ENCODE measurements around the gene THBS3. TPM values are rescaled to one million over a fixed set of nuclear protein-coding genes. Genes with fewer than 3 reads are reported as not detected.
"Not testable (repeated sequence)": the region's sequence is repeated elsewhere in the genome, so short reads cannot be mapped to it uniquely, and the experiment has no call there.

Gene THBS3
- total RNA-seq, 2 experiments from 2014 or later, result 13.4 to 15.0 TPM

GRCh38 chr1:155233502-155233901 is 25.8 kb upstream of the THBS3 start:
- H3K27me3 Mint-ChIP-seq (ENCODE audit: low read depth); H3K4me3 Mint-ChIP-seq; POLR2A ChIA-PET; DNase-seq; ATAC-seq; H3K9me3 Mint-ChIP-seq (ENCODE audit: insufficient read depth); CTCF ChIA-PET; H3K27ac Mint-ChIP-seq: not testable (repeated sequence)
- Mint-ChIP-seq H3K4me1 (ENCODE audit: low read depth) (peaks cover 13% of the 10 kb centered on the region), H3K36me3 (ENCODE audit: low read depth) (peaks cover 17% of the 10 kb centered on the region)

GRCh38 chr1:155232001-155232978 is 24.6 kb upstream of the THBS3 start:
- POLR2A ChIA-PET, result interaction anchor here (1.2 kb wide), 1 partner anchor 12 kb away, joined by 4 read pairs; no protein-coding TSS in a partner anchor
- DNase-seq; H3K4me3 Mint-ChIP-seq; H3K27ac Mint-ChIP-seq; H3K9me3 Mint-ChIP-seq (ENCODE audit: insufficient read depth); ATAC-seq; H3K27me3 Mint-ChIP-seq (ENCODE audit: low read depth): not testable (repeated sequence)
- H3K4me1 Mint-ChIP-seq (ENCODE audit: low read depth), result peaks cover 21% of the 10 kb centered on the region
- CTCF ChIA-PET, result interaction anchor here (1.9 kb wide), 1 partner anchor 18 kb away, joined by 5 read pairs; no protein-coding TSS in a partner anchor
- peaks cover 16% of the 10 kb centered on the region for H3K36me3 Mint-ChIP-seq (ENCODE audit: low read depth)

- H3K4me3 Mint-ChIP-seq; ATAC-seq; H3K27me3 Mint-ChIP-seq (ENCODE audit: low read depth); POLR2A ChIA-PET; H3K9me3 Mint-ChIP-seq (ENCODE audit: insufficient read depth); H3K27ac Mint-ChIP-seq; DNase-seq: not testable (repeated sequence)
- Mint-ChIP-seq H3K4me1 (ENCODE audit: low read depth) (peaks cover 23% of the 10 kb centered on the region), H3K36me3 (ENCODE audit: low read depth) (peaks cover 11% of the 10 kb centered on the region)
- CTCF ChIA-PET, result interaction anchor here (1.9 kb wide), 1 partner anchor 19 kb away, joined by 5 read pairs; no protein-coding TSS in a partner anchor
These were observed 23.6 kb upstream of the THBS3 start for GRCh38 chr1:155231302-155231701.

- ChIA-PET POLR2A (interaction anchor here (1.1 to 3.0 kb wide), 9 partner anchors 9 to 80 kb away, joined by 3 to 39 read pairs (median 7); partner anchors contain the start of genes FDPS, KRTCAP2, MTX1 and THBS3), CTCF (interaction anchor here (1.2 to 6.6 kb wide), 6 partner anchors 15 to 55 kb away, joined by 3 to 134 read pairs (median 20); partner anchors contain the start of genes KRTCAP2, MTX1 and THBS3)
- ATAC-seq (no peak), DNase-seq (no peak)
- H3K36me3 Mint-ChIP-seq (ENCODE audit: low read depth), result peaks cover 12% of the 10 kb centered on the region
- H3K27me3 Mint-ChIP-seq (ENCODE audit: low read depth), result no peaks in the 10 kb centered on the region
- H3K4me1 Mint-ChIP-seq (ENCODE audit: low read depth), result peaks cover 33% of the 10 kb centered on the region
- peak overlapping the region; percentile 94 for H3K27ac Mint-ChIP-seq
- H3K9me3 Mint-ChIP-seq (ENCODE audit: insufficient read depth), result no peaks in the 10 kb centered on the region
- H3K4me3 Mint-ChIP-seq, result peak overlapping the region; percentile 91
These were observed 20.4 kb upstream of the THBS3 start for GRCh38 chr1:155228096-155228427.

- H3K27me3 Mint-ChIP-seq (ENCODE audit: low read depth), result no peaks in the 10 kb centered on the region
- ChIA-PET POLR2A (interaction anchor here (0.6 to 3.0 kb wide), 13 partner anchors 8 to 566 kb away, joined by 3 to 39 read pairs (median 5); partner anchors contain the start of genes FDPS, KRTCAP2, MTX1 and THBS3), CTCF (interaction anchor here (0.7 to 6.6 kb wide), 17 partner anchors 9 to 518 kb away, joined by 3 to 134 read pairs (median 3); partner anchors contain the start of genes KRTCAP2, MTX1 and THBS3)
- peak; percentile 99 for DNase-seq
- peaks cover 12% of the 10 kb centered on the region for H3K36me3 Mint-ChIP-seq (ENCODE audit: low read depth)
- peaks cover 33% of the 10 kb centered on the region for H3K4me1 Mint-ChIP-seq (ENCODE audit: low read depth)
- H3K4me3 Mint-ChIP-seq, result peak overlapping the region; percentile 91
- peak; percentile 96 for ATAC-seq
- peak overlapping the region; percentile 94 for H3K27ac Mint-ChIP-seq
- no peaks in the 10 kb centered on the region for H3K9me3 Mint-ChIP-seq (ENCODE audit: insufficient read depth)
These were observed 19.8 kb upstream of the THBS3 start for GRCh38 chr1:155227261-155228095.

GRCh38 chr1:155226910-155227260 is 19.2 kb upstream of the THBS3 start:
- POLR2A ChIA-PET, result interaction anchor here (0.6 to 3.0 kb wide), 11 partner anchors 8 to 567 kb away, joined by 3 to 39 read pairs (median 5); partner anchors contain the start of genes MTX1 and THBS3
- Mint-ChIP-seq H3K9me3 (ENCODE audit: insufficient read depth) (no peaks in the 10 kb centered on the region), H3K27me3 (ENCODE audit: low read depth) (no peaks in the 10 kb centered on the region), H3K36me3 (ENCODE audit: low read depth) (peaks cover 12% of the 10 kb centered on the region), H3K4me3 (peak overlapping the region; percentile 91), H3K27ac (peak overlapping the region; percentile 94), H3K4me1 (ENCODE audit: low read depth) (peaks cover 33% of the 10 kb centered on the region)
- CTCF ChIA-PET, result interaction anchor here (0.7 to 6.6 kb wide), 16 partner anchors 9 to 518 kb away, joined by 3 to 134 read pairs (median 4); partner anchors contain the start of genes KRTCAP2, MTX1 and THBS3
- DNase-seq (peak; percentile 70), ATAC-seq (peak; percentile 45)

- Mint-ChIP-seq H3K4me3 (peak overlapping the region; percentile 91), H3K27ac (peak overlapping the region; percentile 94), H3K27me3 (ENCODE audit: low read depth) (no peaks in the 10 kb centered on the region), H3K36me3 (ENCODE audit: low read depth) (peaks cover 12% of the 10 kb centered on the region), H3K4me1 (ENCODE audit: low read depth) (peaks cover 33% of the 10 kb centered on the region), H3K9me3 (ENCODE audit: insufficient read depth) (no peaks in the 10 kb centered on the region)
- ATAC-seq (peak; percentile 62), DNase-seq (peak; percentile 90)
- ChIA-PET POLR2A (interaction anchor here (0.6 to 3.0 kb wide), 10 partner anchors 14 to 567 kb away, joined by 4 to 39 read pairs (median 6); partner anchors contain the start of genes MTX1 and THBS3), CTCF (interaction anchor here (0.7 to 6.6 kb wide), 16 partner anchors 8 to 519 kb away, joined by 3 to 134 read pairs (median 6); partner anchors contain the start of genes KRTCAP2, MTX1 and THBS3)
These were observed 18.7 kb upstream of the THBS3 start for GRCh38 chr1:155226188-155226909.

- ATAC-seq; H3K27me3 Mint-ChIP-seq (ENCODE audit: low read depth); DNase-seq; H3K9me3 Mint-ChIP-seq (ENCODE audit: insufficient read depth): not testable (repeated sequence)
- Mint-ChIP-seq H3K36me3 (ENCODE audit: low read depth) (peaks cover 12% of the 10 kb centered on the region), H3K4me3 (peak overlapping the region; percentile 91), H3K4me1 (ENCODE audit: low read depth) (peaks cover 40% of the 10 kb centered on the region), H3K27ac (peak overlapping the region; percentile 94)
- POLR2A ChIA-PET, result interaction anchor here (0.7 kb wide), 1 partner anchor 19 kb away, joined by 3 read pairs; no protein-coding TSS in a partner anchor
- CTCF ChIA-PET, result interaction anchor here (0.9 to 6.6 kb wide), 6 partner anchors 18 to 52 kb away, joined by 3 to 134 read pairs (median 15); partner anchors contain the start of genes KRTCAP2, MTX1 and THBS3
These were observed 17.7 kb upstream of the THBS3 start for GRCh38 chr1:155225404-155225759.

GRCh38 chr1:155223047-155223446 is 15.3 kb upstream of the THBS3 start:
- no peaks in the 10 kb centered on the region for H3K27me3 Mint-ChIP-seq (ENCODE audit: low read depth)
- no peak overlapping the region for H3K4me3 Mint-ChIP-seq
- ATAC-seq (no peak), DNase-seq (no peak)
- H3K9me3 Mint-ChIP-seq (ENCODE audit: insufficient read depth), result no peaks in the 10 kb centered on the region
- POLR2A ChIA-PET, result interaction anchor here (1.1 kb wide), 1 partner anchor 21 kb away, joined by 3 read pairs; no protein-coding TSS in a partner anchor
- CTCF ChIA-PET, result interaction anchor here (1.1 to 6.6 kb wide), 6 partner anchors 16 to 50 kb away, joined by 3 to 134 read pairs (median 4); partner anchors contain the start of genes KRTCAP2, MTX1 and THBS3
- H3K27ac Mint-ChIP-seq, result no peak overlapping the region
- peaks cover 15% of the 10 kb centered on the region for H3K36me3 Mint-ChIP-seq (ENCODE audit: low read depth)
- peaks cover 53% of the 10 kb centered on the region for H3K4me1 Mint-ChIP-seq (ENCODE audit: low read depth)

- H3K9me3 Mint-ChIP-seq (ENCODE audit: insufficient read depth); H3K27me3 Mint-ChIP-seq (ENCODE audit: low read depth); ATAC-seq; DNase-seq; H3K4me3 Mint-ChIP-seq: not testable (repeated sequence)
- ChIA-PET CTCF (interaction anchor here (1.1 to 1.5 kb wide), 2 partner anchors 30 to 43 kb away, joined by 3 to 4 read pairs; no protein-coding TSS in a partner anchor), POLR2A (interaction anchor here (1.0 kb wide), 1 partner anchor 23 kb away, joined by 3 read pairs; no protein-coding TSS in a partner anchor)
- H3K27ac Mint-ChIP-seq, result peak overlapping the region; percentile 89
- H3K4me1 Mint-ChIP-seq (ENCODE audit: low read depth), result peaks cover 37% of the 10 kb centered on the region
- peaks cover 14% of the 10 kb centered on the region for H3K36me3 Mint-ChIP-seq (ENCODE audit: low read depth)
These were observed 12.7 kb upstream of the THBS3 start for GRCh38 chr1:155220211-155220965.
